Activated CD8-positive, alpha-beta T cell treated with anti-CD3 and anti-CD28 coated beads for 36 hours (primary cell): ENCODE results near the gene FASTK. TPM values are rescaled to one million over a fixed set of nuclear protein-coding genes. Genes with fewer than 3 reads are reported as not detected.

ENCODE experiments used
- ATAC-seq: fragments of 200-7000 bp; cut with Tn5 transposase; one replicate; pipeline ENCODE4 v1.10.0; 2021; ENCODE audit warnings: mild to moderate bottlenecking, moderate library complexity
- CTCF ChIA-PET: fragments of 350-600 bp; sonication (Branson Sonifier 250); formaldehyde crosslinking; loops from one replicate; lab custom pipeline; 2021; ENCODE audit warnings: antibody characterized with exemption; lab: Charles Lee
- POLR2A ChIA-PET: fragments of 350-600 bp; sonication (Branson Sonifier 250); formaldehyde crosslinking; loops from one replicate; lab custom pipeline; 2021; ENCODE audit warnings: antibody characterized with exemption; lab: Charles Lee
- DNase-seq: peaks from one replicate; pipeline ENCODE4 v3.0.0-alpha.2; 2020
- H3K27ac Mint-ChIP-seq: one replicate; pipeline ENCODE4 v1.8.0; 2021; ENCODE audit warnings: mild to moderate bottlenecking, mixed read lengths
- H3K27me3 Mint-ChIP-seq: one replicate; pipeline ENCODE4 v1.8.0; 2021; ENCODE audit warnings: mixed read lengths
- H3K36me3 Mint-ChIP-seq: one replicate; pipeline ENCODE4 v1.8.0; 2021; ENCODE audit warnings: low read depth, mixed read lengths
- H3K4me1 Mint-ChIP-seq: one replicate; pipeline ENCODE4 v1.8.0; 2021; ENCODE audit warnings: low read depth, mixed read lengths
- H3K4me3 Mint-ChIP-seq: one replicate; pipeline ENCODE4 v1.8.0; 2021; ENCODE audit warnings: mild to moderate bottlenecking, moderate library complexity, mixed read lengths
- H3K9me3 Mint-ChIP-seq: one replicate; pipeline ENCODE4 v1.8.0; 2021; ENCODE audit warnings: mixed read lengths
- intact Hi-C: fragments of 100-400 bp; cut with micrococcal nuclease; formaldehyde crosslinking; loops from one replicate; pipeline ENCODE4 v1.10.0; 2022
- total RNA-seq, 2 experiments: library from RNA; stranded (reverse); gene quantifications; one replicate each; pipeline ENCODE4 v1.2.3, GENCODE V29; 2021
- TF ChIP-seq, protein P1 (sequence below): fragments of 200-600 bp; IDR thresholded peaks from one replicate; pipeline ENCODE4 v1.8.0; 2022; ENCODE audit warnings: antibody characterized with exemption, mild to moderate bottlenecking

Gene FASTK
- total RNA-seq, 2 experiments from 2014 or later, result 54.0 to 59.4 TPM

DNA sequence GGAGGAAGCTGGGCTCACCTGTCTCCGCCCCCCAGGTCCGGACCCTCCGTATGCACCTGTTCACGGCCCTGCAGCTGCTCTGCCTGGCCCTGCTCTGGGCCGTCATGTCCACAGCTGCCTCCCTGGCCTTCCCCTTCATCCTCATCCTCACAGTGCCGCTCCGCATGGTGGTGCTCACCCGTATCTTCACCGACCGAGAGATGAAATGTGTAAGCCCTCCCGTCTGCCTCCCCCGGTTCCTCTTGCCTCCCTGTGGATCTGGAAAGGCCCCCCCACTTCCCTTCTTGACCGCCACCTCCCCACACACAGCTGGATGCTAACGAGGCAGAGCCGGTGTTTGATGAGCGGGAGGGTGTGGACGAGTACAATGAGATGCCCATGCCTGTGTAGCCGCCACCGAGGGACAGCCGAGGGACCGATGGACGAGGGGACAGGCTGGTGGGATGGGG lies 4.6 kb downstream of the FASTK start:
- no peak overlapping the region for H3K4me3 Mint-ChIP-seq
- POLR2A ChIA-PET, result interaction anchor here (1.1 to 2.1 kb wide), 3 partner anchors 8 to 25 kb away, joined by 3 to 7 read pairs (median 4); no protein-coding TSS in a partner anchor
- no peak for DNase-seq
- H3K9me3 Mint-ChIP-seq, result no peaks in the 10 kb centered on the region
- CTCF ChIA-PET, result interaction anchor here (1.0 to 1.2 kb wide), 4 partner anchors 16 to 35 kb away, joined by 3 read pairs; no protein-coding TSS in a partner anchor
- H3K27ac Mint-ChIP-seq, result no peak overlapping the region
- TF ChIP-seq, protein P1, sequence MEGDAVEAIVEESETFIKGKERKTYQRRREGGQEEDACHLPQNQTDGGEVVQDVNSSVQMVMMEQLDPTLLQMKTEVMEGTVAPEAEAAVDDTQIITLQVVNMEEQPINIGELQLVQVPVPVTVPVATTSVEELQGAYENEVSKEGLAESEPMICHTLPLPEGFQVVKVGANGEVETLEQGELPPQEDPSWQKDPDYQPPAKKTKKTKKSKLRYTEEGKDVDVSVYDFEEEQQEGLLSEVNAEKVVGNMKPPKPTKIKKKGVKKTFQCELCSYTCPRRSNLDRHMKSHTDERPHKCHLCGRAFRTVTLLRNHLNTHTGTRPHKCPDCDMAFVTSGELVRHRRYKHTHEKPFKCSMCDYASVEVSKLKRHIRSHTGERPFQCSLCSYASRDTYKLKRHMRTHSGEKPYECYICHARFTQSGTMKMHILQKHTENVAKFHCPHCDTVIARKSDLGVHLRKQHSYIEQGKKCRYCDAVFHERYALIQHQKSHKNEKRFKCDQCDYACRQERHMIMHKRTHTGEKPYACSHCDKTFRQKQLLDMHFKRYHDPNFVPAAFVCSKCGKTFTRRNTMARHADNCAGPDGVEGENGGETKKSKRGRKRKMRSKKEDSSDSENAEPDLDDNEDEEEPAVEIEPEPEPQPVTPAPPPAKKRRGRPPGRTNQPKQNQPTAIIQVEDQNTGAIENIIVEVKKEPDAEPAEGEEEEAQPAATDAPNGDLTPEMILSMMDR, result no peak
- no peaks in the 10 kb centered on the region for H3K27me3 Mint-ChIP-seq
- no peak for ATAC-seq
- intact Hi-C loops, result no loop called here
- H3K4me1 Mint-ChIP-seq, result peaks cover 18% of the 10 kb centered on the region
- peaks cover 22% of the 10 kb centered on the region for H3K36me3 Mint-ChIP-seq

DNA sequence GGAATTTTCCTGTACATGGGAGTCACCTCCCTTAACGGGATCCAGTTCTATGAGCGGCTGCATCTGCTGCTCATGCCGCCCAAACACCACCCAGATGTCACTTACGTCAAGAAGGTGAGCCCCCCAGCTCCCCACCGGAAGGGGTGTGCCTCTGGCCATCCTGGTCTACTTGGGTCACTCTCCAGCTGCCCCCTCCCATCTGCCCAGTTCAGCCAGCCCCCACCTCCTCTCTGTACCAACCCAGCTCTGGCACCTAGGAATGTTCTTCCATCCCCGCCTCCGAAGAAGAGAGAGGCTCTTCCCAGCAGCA lies 5.0 kb downstream of the FASTK start:
- Mint-ChIP-seq H3K4me1 (peaks cover 18% of the 10 kb centered on the region), H3K36me3 (peaks cover 20% of the 10 kb centered on the region), H3K9me3 (no peaks in the 10 kb centered on the region), H3K27ac (no peak overlapping the region), H3K27me3 (no peaks in the 10 kb centered on the region), H3K4me3 (no peak overlapping the region)
- POLR2A ChIA-PET, result interaction anchor here (1.7 kb wide), 1 partner anchor 10 kb away, joined by 4 read pairs; no protein-coding TSS in a partner anchor
- CTCF ChIA-PET, result interaction anchor here (1.1 kb wide), 1 partner anchor 20 kb away, joined by 3 read pairs; no protein-coding TSS in a partner anchor
- DNase-seq (no peak), ATAC-seq (no peak)
- intact Hi-C loops, result no loop called here
- TF ChIP-seq, protein P1, result no peak

DNA sequence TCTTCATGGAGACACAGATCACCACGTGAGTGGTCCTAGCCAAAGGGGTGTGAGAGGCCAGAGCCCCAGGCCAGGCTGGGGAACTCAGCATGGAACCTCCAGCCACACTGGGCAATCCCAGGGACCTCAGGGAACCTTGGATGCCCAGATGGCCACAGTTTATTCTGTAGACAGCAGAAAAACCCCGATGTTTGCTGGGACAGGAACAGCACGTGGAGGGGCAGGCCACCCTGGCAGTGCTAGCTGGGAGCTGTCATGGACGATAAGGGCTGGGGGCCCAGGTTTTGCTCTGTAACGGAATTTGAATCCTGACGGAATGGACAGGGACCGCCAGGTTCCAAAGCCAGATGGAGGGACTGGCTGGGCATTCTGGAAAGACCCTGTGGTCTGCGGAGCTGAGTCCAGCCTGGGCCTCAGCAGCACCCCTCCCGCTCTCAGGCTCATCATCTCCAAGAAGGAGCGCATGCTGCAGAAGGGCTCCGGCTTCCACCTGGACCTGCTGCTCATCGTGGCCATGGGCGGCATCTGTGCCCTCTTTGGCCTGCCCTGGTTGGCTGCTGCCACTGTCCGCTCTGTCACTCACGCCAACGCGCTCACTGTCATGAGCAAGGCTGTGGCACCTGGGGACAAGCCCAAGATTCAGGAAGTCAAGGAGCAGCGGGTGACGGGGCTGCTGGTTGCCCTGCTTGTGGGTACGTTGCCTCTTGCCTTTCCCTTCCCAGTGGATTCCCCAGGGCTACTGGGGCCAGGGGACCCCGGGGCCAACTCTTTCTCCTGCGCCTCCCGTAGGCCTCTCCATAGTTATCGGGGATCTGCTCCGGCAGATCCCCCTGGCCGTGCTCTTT lies 5.6 kb downstream of the FASTK start:
- no peak for DNase-seq
- peaks cover 19% of the 10 kb centered on the region for H3K36me3 Mint-ChIP-seq
- CTCF ChIA-PET, result interaction anchor here (1.1 kb wide), 1 partner anchor 20 kb away, joined by 3 read pairs; no protein-coding TSS in a partner anchor

DNA sequence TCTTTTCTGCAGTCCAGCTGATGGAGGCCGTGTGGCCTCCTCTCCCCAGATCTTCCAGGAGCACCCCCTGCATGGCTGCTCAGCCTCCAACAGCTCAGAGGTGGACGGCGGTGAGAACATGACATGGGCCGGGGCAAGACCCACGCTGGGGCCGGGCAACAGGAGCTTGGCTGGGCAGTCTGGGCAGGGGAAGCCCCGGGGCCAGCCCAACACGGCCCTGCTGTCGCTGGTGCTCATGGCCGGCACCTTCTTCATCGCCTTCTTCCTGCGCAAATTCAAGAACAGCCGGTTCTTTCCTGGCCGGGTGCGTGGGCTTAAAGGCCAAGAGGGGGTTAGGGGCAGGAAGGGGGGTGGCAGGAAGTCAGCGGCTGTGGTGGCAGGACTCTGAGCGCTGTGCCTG lies 6.6 kb downstream of the FASTK start:
- intact Hi-C loops, result no loop called here
- DNase-seq (no peak), ATAC-seq (no peak)
- H3K36me3 Mint-ChIP-seq, result peaks cover 14% of the 10 kb centered on the region
- POLR2A ChIA-PET, result interaction anchor here (1.2 kb wide), 1 partner anchor 15 kb away, joined by 3 read pairs; no protein-coding TSS in a partner anchor
- TF ChIP-seq, protein P1, result no peak
- no peak overlapping the region for H3K4me3 Mint-ChIP-seq
- peak overlapping the region; percentile 52 for H3K27ac Mint-ChIP-seq
- CTCF ChIA-PET, result interaction anchor here (1.6 kb wide), 1 partner anchor 55 kb away, joined by 3 read pairs; no protein-coding TSS in a partner anchor
- H3K9me3 Mint-ChIP-seq, result no peaks in the 10 kb centered on the region
- H3K4me1 Mint-ChIP-seq, result peaks cover 12% of the 10 kb centered on the region
- H3K27me3 Mint-ChIP-seq, result no peaks in the 10 kb centered on the region

More for the DNA sequence above, 5.6 kb downstream of the FASTK start:
- TF ChIP-seq, protein P1, result no peak
- ATAC-seq, result no peak
- Mint-ChIP-seq H3K27ac (no peak overlapping the region), H3K9me3 (no peaks in the 10 kb centered on the region), H3K4me3 (no peak overlapping the region), H3K4me1 (peaks cover 18% of the 10 kb centered on the region), H3K27me3 (no peaks in the 10 kb centered on the region)
- intact Hi-C loops, result no loop called here
- POLR2A ChIA-PET, result interaction anchor here (1.2 to 1.7 kb wide), 2 partner anchors 10 to 16 kb away, joined by 3 to 4 read pairs; no protein-coding TSS in a partner anchor
